ENCODE measurements around the gene MAP7D1. TPM values are rescaled to one million over a fixed set of nuclear protein-coding genes. Genes with fewer than 3 reads are reported as not detected.

Gene MAP7D1
- total RNA-seq, 2 experiments from 2014 or later: 238 to 252 TPM

Other genes with a start within 250 kb of the MAP7D1 start
- 10 to 100 TPM; 26.2 to 33.1 TPM for gene AGO3, start 225.1 kb upstream of the MAP7D1 start, total RNA-seq
- gene TEKT2, start 72.1 kb upstream of the MAP7D1 start, total RNA-seq: not detected
- gene ADPRS, start 67.3 kb upstream of the MAP7D1 start, total RNA-seq: 10 to 100 TPM; 35.4 to 36.9 TPM
- not detected for gene COL8A2, start 30.9 kb upstream of the MAP7D1 start, total RNA-seq
- 10 to 100 TPM; 56.5 to 68.3 TPM for gene TRAPPC3, start 6.7 kb upstream of the MAP7D1 start, total RNA-seq
- 100 to 1,000 TPM; 129 to 166 TPM for gene THRAP3, start 68.3 kb downstream of the MAP7D1 start, total RNA-seq
- 10 to 100 TPM in 1 of 2 experiments, 1 to 10 TPM in 1; 5.5 to 11.0 TPM for gene SH3D21, start 150.2 kb downstream of the MAP7D1 start, total RNA-seq
- gene EVA1B, start 167.5 kb downstream of the MAP7D1 start, total RNA-seq: 10 to 100 TPM; 16.4 to 23.9 TPM
- 10 to 100 TPM; 67.0 to 73.2 TPM for gene STK40, start 229.8 kb downstream of the MAP7D1 start, total RNA-seq
- gene LSM10, start 241.7 kb downstream of the MAP7D1 start, total RNA-seq: 10 to 100 TPM; 48.9 to 63.8 TPM

Data from activated CD8-positive, alpha-beta memory T cell treated with anti-CD3 and anti-CD28 coated beads, Interleukin-2, amount 10 ng/mL, durations not matched to agents 7 days and 5 days (primary cell).